HCT116 (cell line): Measurements from ENCODE around the gene CNTNAP2. TPM values are rescaled to one million over a fixed set of nuclear protein-coding genes. Genes with fewer than 3 reads are reported as not detected.

Experiments used
- ATAC-seq: fragments of 200-7000 bp; cut with Tn5 transposase; 2 replicates; pipeline ENCODE4 v1.9.1; 2020; ENCODE audit warnings: mild to moderate bottlenecking, moderate library complexity
- BruUV-seq: library from RNA; stranded (reverse); fragments of 400-500 nt; replicated peaks from 2 replicates; lab custom pipeline; 2021; lab: Mats Ljungman, UMichigan
- CTCF ChIA-PET: fragments of 300-600 bp; sonication (Branson Sonifier 250); formaldehyde crosslinking; loops from one replicate; lab custom pipeline; 2021; ENCODE audit warnings: antibody characterized with exemption; lab: Charles Lee
- POLR2A ChIA-PET: fragments of 300-600, 350-600 bp; sonication (Branson Sonifier 250); formaldehyde crosslinking; loops from one replicate; lab custom pipeline; 2021; ENCODE audit warnings: antibody characterized with exemption; lab: Charles Lee
- RAD21 ChIA-PET, 2 experiments: fragments of 300-600 bp; sonication (Branson Sonifier 250); formaldehyde crosslinking; loops; one replicate each; lab custom pipeline; 2023; ENCODE audit warnings: low total read pairs in 2 of 2; ENCODE audit not compliant: uncharacterized antibody in 2 of 2, unreplicated experiment in 2 of 2, low non-redundant PET in 1 of 2; lab: Charles Lee
- DNase-seq: peaks from one replicate; pipeline ENCODE4 v3.0.0-alpha.2; 2010; ENCODE audit warnings: low read depth, low spot score
- H2AFZ ChIP-seq: fragments of 200-600 bp; shearing (Covaris generic), sonication (generic); 2 replicates; pipeline ENCODE4 v1.6.1; 2017; ENCODE audit warnings: low read depth, mixed run types, mixed read lengths, antibody characterized with exemption, low read length; ENCODE audit not compliant: poor library complexity, severe bottlenecking
- H3K27ac ChIP-seq: 2 replicates; pipeline ENCODE4 v1.5.1; 2012; ENCODE audit warnings: low read depth, low read length
- H3K27me3 ChIP-seq: fragments of 200-600 bp; sonication (generic); 2 replicates; pipeline ENCODE4 v1.6.1; 2016; ENCODE audit warnings: mixed run types, low read length, mixed read lengths; ENCODE audit not compliant: insufficient read depth
- H3K36me3 ChIP-seq, 2 experiments: fragments of 200-500 bp in 1 of 2; fragments of 200-600 bp in 1 of 2; sonication (Bioruptor generic) in 1 of 2; sonication (generic) in 1 of 2; 2 replicates each; pipeline versions ENCODE4 v1.5.1 to v1.6.1; 2014 to 2016; ENCODE audit warnings: low read length in 2 of 2, inconsistent platforms in 1 of 2, mixed read lengths in 1 of 2, mixed run types in 1 of 2; ENCODE audit not compliant: insufficient read depth in 2 of 2, control insufficient read depth in 1 of 2
- H3K4me1 ChIP-seq, 2 experiments: fragments of 200-600 bp in 1 of 2; sonication (generic) in 1 of 2; 2 replicates each; pipeline versions ENCODE4 v1.5.1 to v1.6.1; 2012 to 2017; ENCODE audit warnings: low read length in 2 of 2, inconsistent platforms in 1 of 2, mild to moderate bottlenecking in 1 of 2, mixed read lengths in 1 of 2, mixed run types in 1 of 2, moderate library complexity in 1 of 2; ENCODE audit not compliant: insufficient read depth in 2 of 2, control insufficient read depth in 1 of 2
- H3K4me2 ChIP-seq: fragments of 200-600 bp; sonication (generic); 2 replicates; pipeline ENCODE4 v1.6.1; 2017; ENCODE audit warnings: mixed run types, low read length, mixed read lengths
- H3K4me3 ChIP-seq, 2 experiments: fragments of 200-600 bp in 1 of 2; sonication (generic) in 1 of 2; replicated peaks in 1 of 2; 2 replicates each; pipeline ENCODE4 v1.5.1; 2011 to 2016; ENCODE audit warnings: low read length in 2 of 2, control low read depth in 1 of 2, low read depth in 1 of 2, mild to moderate bottlenecking in 1 of 2, mixed read lengths in 1 of 2, mixed run types in 1 of 2
- H3K79me2 ChIP-seq: fragments of 200-600 bp; sonication (generic); 2 replicates; pipeline ENCODE4 v1.6.1; 2017; ENCODE audit warnings: mild to moderate bottlenecking, mixed run types, low read length, moderate library complexity, mixed read lengths; ENCODE audit not compliant: insufficient read depth
- H3K9ac ChIP-seq: fragments of 200-600 bp; sonication (generic); 2 replicates; pipeline ENCODE4 v1.6.1; 2016; ENCODE audit warnings: low read length, mixed read lengths
- H3K9me2 ChIP-seq: fragments of 200-600 bp; sonication (generic), shearing (Covaris generic); 2 replicates; pipeline ENCODE4 v1.6.1; 2017; ENCODE audit warnings: mixed run types, mild to moderate bottlenecking, moderate library complexity; ENCODE audit not compliant: insufficient read depth
- H3K9me3 ChIP-seq, 2 experiments: fragments of 200-500 bp in 1 of 2; fragments of 200-600 bp in 1 of 2; sonication (Bioruptor generic) in 1 of 2; sonication (generic) in 1 of 2; 2 replicates each; pipeline ENCODE4 v1.6.1; 2014 to 2017; ENCODE audit warnings: low read length in 2 of 2, mixed read lengths in 2 of 2, inconsistent platforms in 1 of 2, low read depth in 1 of 2, mild to moderate bottlenecking in 1 of 2, mixed run types in 1 of 2, moderate library complexity in 1 of 2; ENCODE audit not compliant: control insufficient read depth in 1 of 2, insufficient read depth in 1 of 2
- H4K20me1 ChIP-seq: fragments of 200-600 bp; sonication (generic), shearing (Covaris generic); 2 replicates; pipeline ENCODE4 v1.6.1; 2017; ENCODE audit warnings: mixed run types, mild to moderate bottlenecking, moderate library complexity; ENCODE audit not compliant: insufficient read depth
- CBX3 ChIP-seq: IDR thresholded peaks from 2 replicates; pipeline ENCODE4 v1.6.1; 2012; ENCODE audit warnings: low read depth
- CEBPB ChIP-seq: IDR thresholded peaks from 2 replicates; pipeline ENCODE4 v1.6.1; 2012; ENCODE audit warnings: low read depth
- CTCF ChIP-seq, 3 experiments: fragments of 200-600 bp in 1 of 3; sonication (generic) in 1 of 3; IDR thresholded peaks in 2 of 3; conservative IDR thresholded peaks in 1 of 3; 2 replicates each; pipeline ENCODE4 v1.5.1; 2012 to 2017; ENCODE audit warnings: low read depth in 2 of 3, low read length in 2 of 3, antibody characterized with exemption in 1 of 3, borderline replicate concordance in 1 of 3, control low read depth in 1 of 3, mild to moderate bottlenecking in 1 of 3, mixed read lengths in 1 of 3, mixed run types in 1 of 3, moderate library complexity in 1 of 3; ENCODE audit not compliant: insufficient read depth in 1 of 3
- ELF1 ChIP-seq: IDR thresholded peaks from 2 replicates; pipeline ENCODE4 v1.6.1; 2012; ENCODE audit warnings: low read depth, borderline replicate concordance
- EZH2 ChIP-seq: fragments of 200-600 bp; sonication (generic); IDR thresholded peaks from 2 replicates; pipeline ENCODE4 v1.6.1; 2017; ENCODE audit warnings: antibody characterized with exemption, mixed run types
- EZH2phosphoT487 ChIP-seq: fragments of 200-600 bp; IDR thresholded peaks from 2 replicates; pipeline ENCODE4 v1.6.1; 2018; ENCODE audit warnings: antibody characterized with exemption, borderline replicate concordance
- FOSL1 ChIP-seq: IDR thresholded peaks from 2 replicates; pipeline ENCODE4 v1.6.1; 2012; ENCODE audit warnings: low read depth
- JUND ChIP-seq: IDR thresholded peaks from 2 replicates; pipeline ENCODE4 v1.6.1; 2012
- POLR2A ChIP-seq: IDR thresholded peaks from 2 replicates; pipeline ENCODE4 v1.7.0; 2011; ENCODE audit warnings: borderline replicate concordance; ENCODE audit not compliant: insufficient read depth, insufficient read length; ENCODE audit errors: extremely low read depth
- POLR2AphosphoS5 ChIP-seq: IDR thresholded peaks from 2 replicates; pipeline ENCODE4 v1.6.1; 2011; ENCODE audit warnings: mild to moderate bottlenecking, low read depth, low read length, moderate library complexity
- RAD21 ChIP-seq: IDR thresholded peaks from 2 replicates; pipeline ENCODE4 v1.6.1; 2012; ENCODE audit warnings: low read depth, mild to moderate bottlenecking
- SIN3A ChIP-seq: IDR thresholded peaks from 2 replicates; pipeline ENCODE4 v1.6.1; 2012; ENCODE audit warnings: low read depth
- SP1 ChIP-seq: IDR thresholded peaks from 2 replicates; pipeline ENCODE4 v1.6.1; 2012; ENCODE audit warnings: low read depth
- TCF7L2 ChIP-seq: IDR thresholded peaks from 2 replicates; pipeline ENCODE4 v1.7.0; 2011; ENCODE audit warnings: borderline replicate concordance, inconsistent platforms; ENCODE audit not compliant: insufficient read depth, insufficient read length; ENCODE audit errors: extremely low read depth
- YY1 ChIP-seq: IDR thresholded peaks from 2 replicates; pipeline ENCODE4 v1.6.1; 2011; ENCODE audit warnings: low read length, low read depth, moderate library complexity, mild to moderate bottlenecking; ENCODE audit not compliant: insufficient replicate concordance; ENCODE audit errors: extremely low read depth
- ZFX ChIP-seq: fragments of 450-650 bp; IDR thresholded peaks from 2 replicates; pipeline ENCODE4 v1.6.1; 2017
- ZNF274 ChIP-seq: fragments of 200-500 bp; sonication (Bioruptor generic); IDR thresholded peaks from 2 replicates; pipeline ENCODE4 v1.6.1; 2014; ENCODE audit warnings: mild to moderate bottlenecking, low read depth, low read length, inconsistent platforms
- intact Hi-C: fragments of 100-400 bp; cut with micrococcal nuclease; formaldehyde crosslinking; loops from 2 replicates; pipeline ENCODE4 v1.10.0; 2022
- total RNA-seq: library from RNA; stranded (reverse); gene quantifications from one replicate; pipeline ENCODE4 v1.2.1, GENCODE V29; 2021; ENCODE audit not compliant: unreplicated experiment
- TF ChIP-seq, protein P1 (sequence below): IDR thresholded peaks from 2 replicates; pipeline ENCODE4 v1.6.1; 2011; ENCODE audit warnings: mild to moderate bottlenecking, low read length, moderate library complexity; ENCODE audit not compliant: insufficient replicate concordance; ENCODE audit errors: extremely low read depth
- TF ChIP-seq, protein P2 (sequence below): IDR thresholded peaks from 2 replicates; pipeline ENCODE4 v1.6.1; 2012

Gene CNTNAP2
- total RNA-seq, 1 experiment from 2014 or later: 0.37 TPM

DNA sequence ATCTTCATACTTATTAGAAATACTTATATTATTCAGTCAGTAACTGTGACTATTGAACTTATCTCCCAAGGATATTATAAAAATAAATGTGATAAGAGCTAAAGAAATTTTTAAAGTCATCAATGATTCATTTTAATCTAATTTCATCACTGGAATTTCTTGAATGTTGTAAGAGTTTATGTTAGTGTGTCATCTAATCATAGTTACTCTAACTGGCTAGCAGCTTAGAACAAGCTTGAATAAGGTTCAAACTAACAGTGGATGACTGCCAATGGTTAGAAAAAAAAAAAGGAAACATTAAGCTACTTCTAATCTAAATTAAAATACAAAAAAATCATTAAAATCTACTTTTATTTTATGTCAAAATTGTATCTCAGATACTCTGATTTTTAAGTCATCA is 1066.3 kb downstream of the CNTNAP2 start (continued):
- TF ChIP-seq CEBPB (no peak), RAD21 (no peak), CBX3 (no peak)

- no peaks in the 10 kb centered on the region for H3K36me3 ChIP-seq
- H3K4me3 ChIP-seq: no peak overlapping the region
- ATAC-seq: no peak
- no peak overlapping the region for H2AFZ ChIP-seq
- H3K4me1 ChIP-seq: no peaks in the 10 kb centered on the region
- DNase-seq: no peak
- peaks cover 15 to 19% of the 10 kb centered on the region in 2 experiments; a peak in 2 of 4 replicates for H3K9me3 ChIP-seq
- H3K9ac ChIP-seq: no peak overlapping the region
- no peak overlapping the region for H3K4me2 ChIP-seq
- POLR2A ChIA-PET: no interaction called here
- RAD21 ChIA-PET: no interaction called here
- BruUV-seq: no TSS peak
- H3K9me2 ChIP-seq: no peaks in the 10 kb centered on the region
- intact Hi-C loops: no loop called here
- no peak for TF ChIP-seq FOSL1
- no peak for TF ChIP-seq ZFX
- no peak for TF ChIP-seq RAD21
- no peak for TF ChIP-seq EZH2
- TF ChIP-seq SIN3A: no peak
- no peak for TF ChIP-seq CTCF (IDR thresholded peaks at IDR 0.05 in 2 of 3, conservative IDR thresholded peaks at IDR 0.05 in 1 of 3; ENCODE audit: borderline replicate concordance in 1 of 3, insufficient read depth in 1 of 3, low read depth in 2 of 3, low read length in 2 of 3)
- TF ChIP-seq, protein P1, sequence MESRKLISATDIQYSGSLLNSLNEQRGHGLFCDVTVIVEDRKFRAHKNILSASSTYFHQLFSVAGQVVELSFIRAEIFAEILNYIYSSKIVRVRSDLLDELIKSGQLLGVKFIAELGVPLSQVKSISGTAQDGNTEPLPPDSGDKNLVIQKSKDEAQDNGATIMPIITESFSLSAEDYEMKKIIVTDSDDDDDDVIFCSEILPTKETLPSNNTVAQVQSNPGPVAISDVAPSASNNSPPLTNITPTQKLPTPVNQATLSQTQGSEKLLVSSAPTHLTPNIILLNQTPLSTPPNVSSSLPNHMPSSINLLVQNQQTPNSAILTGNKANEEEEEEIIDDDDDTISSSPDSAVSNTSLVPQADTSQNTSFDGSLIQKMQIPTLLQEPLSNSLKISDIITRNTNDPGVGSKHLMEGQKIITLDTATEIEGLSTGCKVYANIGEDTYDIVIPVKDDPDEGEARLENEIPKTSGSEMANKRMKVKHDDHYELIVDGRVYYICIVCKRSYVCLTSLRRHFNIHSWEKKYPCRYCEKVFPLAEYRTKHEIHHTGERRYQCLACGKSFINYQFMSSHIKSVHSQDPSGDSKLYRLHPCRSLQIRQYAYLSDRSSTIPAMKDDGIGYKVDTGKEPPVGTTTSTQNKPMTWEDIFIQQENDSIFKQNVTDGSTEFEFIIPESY: no peak
- no peak for TF ChIP-seq ELF1
- no peak for TF ChIP-seq POLR2AphosphoS5
- TF ChIP-seq JUND: no peak
- TF ChIP-seq ZNF274: no peak
- no peak for TF ChIP-seq CBX3
- no peak for TF ChIP-seq POLR2A
- TF ChIP-seq YY1: no peak
- TF ChIP-seq SP1: no peak
- no peak for TF ChIP-seq EZH2phosphoT487
- TF ChIP-seq TCF7L2: no peak
- TF ChIP-seq, protein P2, sequence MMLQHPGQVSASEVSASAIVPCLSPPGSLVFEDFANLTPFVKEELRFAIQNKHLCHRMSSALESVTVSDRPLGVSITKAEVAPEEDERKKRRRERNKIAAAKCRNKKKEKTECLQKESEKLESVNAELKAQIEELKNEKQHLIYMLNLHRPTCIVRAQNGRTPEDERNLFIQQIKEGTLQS: no peak
- TF ChIP-seq, all 23 proteins: peak for 0
- CTCF ChIA-PET: no interaction called here
- H3K79me2 ChIP-seq: no peaks in the 10 kb centered on the region
- no peaks in the 10 kb centered on the region for H3K27me3 ChIP-seq
- no peak overlapping the region for H3K27ac ChIP-seq
- H4K20me1 ChIP-seq: no peaks in the 10 kb centered on the region
Observed at GRCh38 chr7:147183276-147183675, 1066.7 kb downstream of the CNTNAP2 start.
